OCI-LY7 (cell line): Measurements from ENCODE around the gene ADAMTS6. TPM values are rescaled to one million over a fixed set of nuclear protein-coding genes. Genes with fewer than 3 reads are reported as not detected.

Experiments used
- BruUV-seq: library from RNA; stranded (reverse); fragments of 400-500 nt; replicated peaks from 2 replicates; lab custom pipeline; 2021; lab: Mats Ljungman, UMichigan
- CTCF ChIA-PET: fragments of 300-600 bp; sonication (Branson Sonifier 250); formaldehyde crosslinking; loops from one replicate; lab custom pipeline; 2022; ENCODE audit warnings: antibody characterized with exemption; ENCODE audit not compliant: unreplicated experiment; lab: Charles Lee
- POLR2A ChIA-PET: fragments of 300-600 bp; sonication (Branson Sonifier 250); formaldehyde crosslinking; loops from one replicate; lab custom pipeline; 2022; ENCODE audit warnings: antibody characterized with exemption; lab: Charles Lee
- DNase-seq: peaks from one replicate; pipeline ENCODE4 v3.0.0-alpha.2; 2015; ENCODE audit warnings: low spot score
- H2AFZ ChIP-seq: fragments of 200-600 bp; sonication (generic), shearing (Covaris generic); 2 replicates; pipeline ENCODE4 v1.6.1; 2014; ENCODE audit warnings: mild to moderate bottlenecking, antibody characterized with exemption, low read length, moderate library complexity
- H3K27ac ChIP-seq: fragments of 200-600 bp; sonication (generic); 2 replicates; pipeline ENCODE4 v1.5.1; 2014; ENCODE audit warnings: mixed run types, low read depth, mild to moderate bottlenecking, moderate library complexity, low read length, inconsistent platforms; ENCODE audit not compliant: poor library complexity, severe bottlenecking
- H3K36me3 ChIP-seq: fragments of 200-600 bp; sonication (generic); 2 replicates; pipeline ENCODE4 v1.6.1; 2014; ENCODE audit warnings: mild to moderate bottlenecking, antibody characterized with exemption, low read length, moderate library complexity, mixed read lengths; ENCODE audit not compliant: insufficient read depth
- H3K4me1 ChIP-seq: fragments of 200-600 bp; sonication (generic); 2 replicates; pipeline ENCODE4 v1.5.1; 2014; ENCODE audit warnings: mild to moderate bottlenecking, low read length; ENCODE audit not compliant: insufficient read depth, poor library complexity, severe bottlenecking
- H3K4me2 ChIP-seq: fragments of 200-600 bp; sonication (generic); 2 replicates; pipeline ENCODE4 v1.6.1; 2014; ENCODE audit warnings: mild to moderate bottlenecking, low read length
- H3K4me3 ChIP-seq: fragments of 200-600 bp; sonication (generic); 2 replicates; pipeline ENCODE4 v1.5.1; 2014; ENCODE audit warnings: mild to moderate bottlenecking, low read depth, low read length; ENCODE audit not compliant: poor library complexity, severe bottlenecking
- H3K79me2 ChIP-seq: fragments of 200-600 bp; sonication (generic); 2 replicates; pipeline ENCODE4 v1.6.1; 2016; ENCODE audit warnings: low read depth, mild to moderate bottlenecking, low read length, moderate library complexity, mixed read lengths; ENCODE audit not compliant: insufficient read depth
- H3K9me2 ChIP-seq: fragments of 200-600 bp; sonication (generic); 2 replicates; pipeline ENCODE4 v1.6.1; 2016; ENCODE audit warnings: mild to moderate bottlenecking, low read length, mixed read lengths; ENCODE audit not compliant: insufficient read depth
- H3K9me3 ChIP-seq: fragments of 200-600 bp; sonication (generic); 2 replicates; pipeline ENCODE4 v1.6.1; 2014; ENCODE audit warnings: mild to moderate bottlenecking, mixed run types, low read length, mixed read lengths
- H4K20me1 ChIP-seq: fragments of 200-600 bp; sonication (generic); 2 replicates; pipeline ENCODE4 v1.6.1; 2014; ENCODE audit warnings: mild to moderate bottlenecking, antibody characterized with exemption, low read length, moderate library complexity, mixed read lengths; ENCODE audit not compliant: insufficient read depth
- EZH2phosphoT487 ChIP-seq: fragments of 200-600 bp; sonication (generic); IDR thresholded peaks from 2 replicates; pipeline ENCODE4 v1.6.1; 2018; ENCODE audit warnings: low read depth, borderline replicate concordance, mild to moderate bottlenecking, mixed run types, antibody characterized with exemption, low read length, moderate library complexity, mixed read lengths
- intact Hi-C: fragments of 100-400 bp; cut with micrococcal nuclease; formaldehyde crosslinking; loops from one replicate; pipeline ENCODE4 v1.10.0; 2022; ENCODE audit not compliant: unreplicated experiment
- total RNA-seq, 2 experiments: library from RNA; depleted of rRNA in 1 of 2; stranded (reverse); fragments of >200 nt in 1 of 2; shearing (Covaris generic) in 1 of 2; gene quantifications; 2 replicates each; pipeline ENCODE4 v1.2.3, GENCODE V29; 2014 to 2022
- TF ChIP-seq, protein P1 (sequence below): fragments of 200-600 bp; sonication (generic); conservative IDR thresholded peaks from 2 replicates; pipeline ENCODE4 v1.5.1; 2014; ENCODE audit warnings: mild to moderate bottlenecking, antibody characterized with exemption, low read length, moderate library complexity, mixed read lengths

Gene ADAMTS6
- total RNA-seq, 2 experiments from 2014 or later = 13.9 to 18.1 TPM

DNA sequence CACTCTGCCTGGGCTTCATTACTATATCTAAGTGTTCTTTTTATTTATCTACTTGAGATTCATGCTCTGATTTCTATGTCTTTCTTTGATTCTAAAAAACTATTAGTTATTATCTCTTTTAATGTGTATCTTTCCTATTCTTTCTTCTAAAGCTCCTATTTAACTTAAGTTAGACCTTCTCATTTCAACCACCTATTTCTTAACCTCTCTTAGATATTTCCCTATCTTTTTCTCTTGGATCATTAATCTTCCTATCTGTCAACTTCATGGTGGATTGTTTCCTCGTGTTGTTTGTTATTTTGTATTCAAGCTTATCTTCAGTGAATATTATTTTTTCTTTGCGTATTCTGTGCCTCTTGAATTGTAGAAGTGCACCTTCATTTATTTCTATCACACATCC, 202.1 kb downstream of the ADAMTS6 start:
- no TSS peak for BruUV-seq
- POLR2A ChIA-PET = interaction anchor here (0.7 to 1.1 kb wide), 3 partner anchors 10 to 249 kb away, joined by 3 read pairs; no protein-coding TSS in a partner anchor

DNA sequence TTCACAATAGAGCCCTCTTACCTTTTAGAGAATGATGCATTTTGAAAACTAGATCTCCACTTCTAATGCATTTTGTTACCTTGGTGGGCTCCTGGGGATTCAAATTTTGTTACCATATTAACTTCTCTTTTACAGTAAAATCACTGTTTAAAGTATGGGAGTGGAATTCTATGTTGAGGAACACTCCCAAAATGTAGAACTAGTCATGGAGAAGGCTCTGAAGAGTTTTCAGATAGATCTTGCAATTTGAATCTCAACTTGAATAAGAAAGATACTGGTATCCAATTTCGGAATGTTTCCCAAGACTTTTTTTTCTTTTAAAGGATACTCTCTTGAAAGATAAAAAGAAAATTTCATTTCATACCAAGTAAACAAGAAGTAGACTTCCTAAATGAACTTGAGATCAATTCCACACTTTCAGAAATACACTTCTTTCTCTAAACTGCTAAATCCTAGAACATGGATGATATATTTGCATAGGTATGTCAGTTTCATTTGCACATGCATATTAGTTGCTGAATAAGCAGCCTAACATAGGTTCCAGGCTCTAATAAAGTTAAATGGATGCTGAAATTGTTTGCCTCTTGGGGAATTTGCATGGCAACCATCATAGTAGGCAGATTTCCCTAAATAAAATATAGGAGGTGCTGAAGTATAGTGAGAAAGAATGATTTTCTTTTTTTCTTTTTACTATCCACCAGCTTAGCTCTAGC, 205.4 kb downstream of the ADAMTS6 start:
- DNase-seq = no peak
- Histone ChIP-seq H3K4me3 (no peak overlapping the region), H4K20me1 (no peaks in the 10 kb centered on the region), H2AFZ (no peak overlapping the region), H3K36me3 (no peaks in the 10 kb centered on the region), H3K4me1 (no peaks in the 10 kb centered on the region), H3K27ac (no peak overlapping the region), H3K79me2 (no peaks in the 10 kb centered on the region), H3K9me2 (no peaks in the 10 kb centered on the region), H3K4me2 (no peak overlapping the region), H3K9me3 (no peaks in the 10 kb centered on the region)
- ChIA-PET POLR2A (no interaction called here), CTCF (no interaction called here)
- TF ChIP-seq, protein P1, sequence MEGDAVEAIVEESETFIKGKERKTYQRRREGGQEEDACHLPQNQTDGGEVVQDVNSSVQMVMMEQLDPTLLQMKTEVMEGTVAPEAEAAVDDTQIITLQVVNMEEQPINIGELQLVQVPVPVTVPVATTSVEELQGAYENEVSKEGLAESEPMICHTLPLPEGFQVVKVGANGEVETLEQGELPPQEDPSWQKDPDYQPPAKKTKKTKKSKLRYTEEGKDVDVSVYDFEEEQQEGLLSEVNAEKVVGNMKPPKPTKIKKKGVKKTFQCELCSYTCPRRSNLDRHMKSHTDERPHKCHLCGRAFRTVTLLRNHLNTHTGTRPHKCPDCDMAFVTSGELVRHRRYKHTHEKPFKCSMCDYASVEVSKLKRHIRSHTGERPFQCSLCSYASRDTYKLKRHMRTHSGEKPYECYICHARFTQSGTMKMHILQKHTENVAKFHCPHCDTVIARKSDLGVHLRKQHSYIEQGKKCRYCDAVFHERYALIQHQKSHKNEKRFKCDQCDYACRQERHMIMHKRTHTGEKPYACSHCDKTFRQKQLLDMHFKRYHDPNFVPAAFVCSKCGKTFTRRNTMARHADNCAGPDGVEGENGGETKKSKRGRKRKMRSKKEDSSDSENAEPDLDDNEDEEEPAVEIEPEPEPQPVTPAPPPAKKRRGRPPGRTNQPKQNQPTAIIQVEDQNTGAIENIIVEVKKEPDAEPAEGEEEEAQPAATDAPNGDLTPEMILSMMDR = no peak
- TF ChIP-seq EZH2phosphoT487 = no peak
- intact Hi-C loops = no loop called here
- no TSS peak for BruUV-seq

More for the DNA sequence above, 202.1 kb downstream of the ADAMTS6 start:
- no peaks in the 10 kb centered on the region for H3K9me2 ChIP-seq
- CTCF ChIA-PET = no interaction called here
- no peaks in the 10 kb centered on the region for H3K9me3 ChIP-seq
- no peak overlapping the region for H3K27ac ChIP-seq
- TF ChIP-seq EZH2phosphoT487 = no peak
- TF ChIP-seq, protein P1 = no peak
- DNase-seq = no peak
- H4K20me1 ChIP-seq = no peaks in the 10 kb centered on the region
- no peak overlapping the region for H3K4me2 ChIP-seq
- H3K79me2 ChIP-seq = no peaks in the 10 kb centered on the region
- no peaks in the 10 kb centered on the region for H3K4me1 ChIP-seq
- no peak overlapping the region for H2AFZ ChIP-seq
- H3K36me3 ChIP-seq = no peaks in the 10 kb centered on the region
- no peak overlapping the region for H3K4me3 ChIP-seq
- intact Hi-C loops = no loop called here

DNA sequence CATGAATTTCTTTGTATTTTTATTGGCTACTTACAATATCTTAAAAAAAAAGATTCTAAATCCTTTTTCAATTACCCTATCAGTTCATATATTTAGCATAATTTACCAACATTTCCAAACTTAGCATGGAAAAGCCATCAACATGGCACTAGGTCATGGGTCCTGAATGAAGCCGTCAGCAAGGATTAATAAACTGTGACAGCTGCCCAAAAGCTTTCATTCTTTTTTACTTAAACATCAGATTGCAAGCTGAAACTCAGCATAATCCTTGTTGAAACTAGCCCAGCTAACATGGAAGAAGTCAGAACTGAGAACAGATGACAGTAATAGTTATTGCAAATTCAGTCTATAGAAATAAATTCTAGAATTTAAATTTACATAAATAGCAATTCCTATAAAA, 209.8 kb downstream of the ADAMTS6 start:
- Histone ChIP-seq H2AFZ (no peak overlapping the region), H3K9me2 (no peaks in the 10 kb centered on the region), H3K9me3 (no peaks in the 10 kb centered on the region), H3K36me3 (no peaks in the 10 kb centered on the region), H3K27ac (no peak overlapping the region), H3K79me2 (no peaks in the 10 kb centered on the region), H3K4me3 (no peak overlapping the region), H3K4me2 (no peak overlapping the region), H3K4me1 (no peaks in the 10 kb centered on the region), H4K20me1 (no peaks in the 10 kb centered on the region)
- TF ChIP-seq, protein P1 = no peak
- TF ChIP-seq EZH2phosphoT487 = no peak
- BruUV-seq = no TSS peak
- POLR2A ChIA-PET = interaction anchor here (0.7 kb wide), 1 partner anchor 11 kb away, joined by 3 read pairs; no protein-coding TSS in a partner anchor
- no peak for DNase-seq
- intact Hi-C loops = no loop called here
- CTCF ChIA-PET = no interaction called here
